ENCODE results near the gene IL22.
A peak's percentile ranks its signal among the peaks of the same experiment; 100 is the strongest.

The IL22 gene

DNA sequence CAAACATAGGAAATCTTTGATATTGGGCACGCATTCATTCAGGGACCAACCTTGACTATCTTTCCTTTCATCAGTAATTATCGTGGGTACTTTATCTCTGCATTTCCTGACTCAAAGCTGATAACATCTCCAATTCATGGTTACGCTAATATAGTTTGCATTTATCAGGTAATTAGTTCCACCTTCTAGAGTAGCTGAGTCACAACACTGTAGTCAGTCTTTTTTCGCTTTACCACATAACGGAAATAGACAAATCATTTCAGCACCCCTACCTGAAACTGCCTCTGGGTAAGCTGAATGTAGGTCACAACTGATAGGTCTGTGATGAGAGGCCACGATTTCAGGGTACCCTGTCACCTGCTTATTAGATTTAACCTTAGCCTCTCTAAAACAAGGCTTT is 36.7 kb upstream of the IL22 start:
- in situ Hi-C loops (cut with MboI; ENCODE audit: low sequenced_read_pairs, unreplicated experiment), result no loop called here
- TF ChIP-seq, protein P1, sequence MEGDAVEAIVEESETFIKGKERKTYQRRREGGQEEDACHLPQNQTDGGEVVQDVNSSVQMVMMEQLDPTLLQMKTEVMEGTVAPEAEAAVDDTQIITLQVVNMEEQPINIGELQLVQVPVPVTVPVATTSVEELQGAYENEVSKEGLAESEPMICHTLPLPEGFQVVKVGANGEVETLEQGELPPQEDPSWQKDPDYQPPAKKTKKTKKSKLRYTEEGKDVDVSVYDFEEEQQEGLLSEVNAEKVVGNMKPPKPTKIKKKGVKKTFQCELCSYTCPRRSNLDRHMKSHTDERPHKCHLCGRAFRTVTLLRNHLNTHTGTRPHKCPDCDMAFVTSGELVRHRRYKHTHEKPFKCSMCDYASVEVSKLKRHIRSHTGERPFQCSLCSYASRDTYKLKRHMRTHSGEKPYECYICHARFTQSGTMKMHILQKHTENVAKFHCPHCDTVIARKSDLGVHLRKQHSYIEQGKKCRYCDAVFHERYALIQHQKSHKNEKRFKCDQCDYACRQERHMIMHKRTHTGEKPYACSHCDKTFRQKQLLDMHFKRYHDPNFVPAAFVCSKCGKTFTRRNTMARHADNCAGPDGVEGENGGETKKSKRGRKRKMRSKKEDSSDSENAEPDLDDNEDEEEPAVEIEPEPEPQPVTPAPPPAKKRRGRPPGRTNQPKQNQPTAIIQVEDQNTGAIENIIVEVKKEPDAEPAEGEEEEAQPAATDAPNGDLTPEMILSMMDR (IDR thresholded peaks at IDR 0.05; ENCODE audit: borderline replicate concordance, control extremely low read depth, extremely low read depth, insufficient read depth, missing control alignments), result no peak
- peak; percentile 48 for DNase-seq (ENCODE audit: low spot score)

DNA sequence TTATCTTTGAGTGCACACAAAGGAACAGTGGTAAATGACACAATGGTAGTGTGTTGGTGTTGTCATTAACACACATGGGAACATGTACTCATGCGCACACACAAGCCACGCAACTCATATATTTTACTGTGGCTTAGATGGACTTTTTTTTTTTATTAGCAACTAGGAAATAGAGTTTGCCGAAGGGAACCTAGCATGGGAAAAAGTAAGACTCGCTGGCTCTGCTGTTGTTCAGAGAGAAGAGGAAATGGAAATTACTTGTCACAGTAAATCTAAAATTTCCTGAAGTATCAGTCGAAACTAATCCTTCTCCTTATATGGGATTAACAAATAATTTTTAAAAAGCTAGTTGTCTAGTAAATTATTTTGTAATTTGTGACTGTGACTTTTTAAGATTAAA is 33.7 kb upstream of the IL22 start:
- in situ Hi-C loops (cut with MboI; ENCODE audit: low sequenced_read_pairs, unreplicated experiment), result no loop called here
- DNase-seq (ENCODE audit: low spot score), result no peak
- TF ChIP-seq, protein P1 (IDR thresholded peaks at IDR 0.05; ENCODE audit: borderline replicate concordance, control extremely low read depth, extremely low read depth, insufficient read depth, missing control alignments), result no peak

DNA sequence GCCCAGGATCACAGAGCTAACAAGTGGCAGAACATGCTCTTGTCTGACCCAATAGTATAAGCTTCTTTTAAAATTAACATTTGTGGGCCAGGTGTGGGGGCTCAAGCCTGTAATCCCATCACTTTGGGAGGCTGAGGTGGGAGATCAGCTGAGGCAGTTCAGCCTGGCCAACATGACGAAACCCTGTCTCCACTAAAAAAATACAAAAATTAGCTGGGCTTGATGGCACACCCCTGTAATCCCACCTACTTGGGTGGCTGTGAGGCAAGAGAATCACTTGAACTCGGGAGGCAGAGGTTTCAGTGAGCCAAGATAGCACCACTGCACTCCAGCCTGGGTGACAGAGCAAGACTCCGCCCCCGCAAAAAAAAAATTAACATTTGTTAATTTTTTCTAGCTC is 33.0 kb upstream of the IL22 start:
- DNase-seq (ENCODE audit: low spot score), result no peak
- in situ Hi-C loops (cut with MboI; ENCODE audit: low sequenced_read_pairs, unreplicated experiment), result no loop called here
- TF ChIP-seq, protein P1 (IDR thresholded peaks at IDR 0.05; ENCODE audit: borderline replicate concordance, control extremely low read depth, extremely low read depth, insufficient read depth, missing control alignments), result no peak

DNA sequence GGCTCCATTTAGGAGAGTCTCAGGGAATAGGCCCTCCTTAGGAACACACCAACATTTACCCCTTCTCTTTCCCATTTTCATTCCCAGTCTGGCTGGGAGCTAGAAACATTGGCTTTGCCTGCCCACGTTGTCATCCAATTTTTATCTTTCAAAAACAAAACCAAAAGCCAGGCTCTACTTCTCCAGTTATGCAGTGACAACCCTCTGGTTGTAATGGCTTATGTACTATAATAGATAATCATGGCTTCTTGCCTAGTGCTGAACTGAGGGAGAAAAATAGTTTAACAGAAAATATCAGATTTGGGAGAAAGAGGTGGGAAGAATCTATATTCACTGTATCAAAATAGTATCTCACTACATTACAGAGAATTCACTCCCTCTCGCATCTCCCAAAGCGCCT is 32.1 kb upstream of the IL22 start:
- in situ Hi-C loops (cut with MboI; ENCODE audit: low sequenced_read_pairs, unreplicated experiment), result no loop called here
- TF ChIP-seq, protein P1 (IDR thresholded peaks at IDR 0.05; ENCODE audit: borderline replicate concordance, control extremely low read depth, extremely low read depth, insufficient read depth, missing control alignments), result no peak
- DNase-seq (ENCODE audit: low spot score), result no peak

DNA sequence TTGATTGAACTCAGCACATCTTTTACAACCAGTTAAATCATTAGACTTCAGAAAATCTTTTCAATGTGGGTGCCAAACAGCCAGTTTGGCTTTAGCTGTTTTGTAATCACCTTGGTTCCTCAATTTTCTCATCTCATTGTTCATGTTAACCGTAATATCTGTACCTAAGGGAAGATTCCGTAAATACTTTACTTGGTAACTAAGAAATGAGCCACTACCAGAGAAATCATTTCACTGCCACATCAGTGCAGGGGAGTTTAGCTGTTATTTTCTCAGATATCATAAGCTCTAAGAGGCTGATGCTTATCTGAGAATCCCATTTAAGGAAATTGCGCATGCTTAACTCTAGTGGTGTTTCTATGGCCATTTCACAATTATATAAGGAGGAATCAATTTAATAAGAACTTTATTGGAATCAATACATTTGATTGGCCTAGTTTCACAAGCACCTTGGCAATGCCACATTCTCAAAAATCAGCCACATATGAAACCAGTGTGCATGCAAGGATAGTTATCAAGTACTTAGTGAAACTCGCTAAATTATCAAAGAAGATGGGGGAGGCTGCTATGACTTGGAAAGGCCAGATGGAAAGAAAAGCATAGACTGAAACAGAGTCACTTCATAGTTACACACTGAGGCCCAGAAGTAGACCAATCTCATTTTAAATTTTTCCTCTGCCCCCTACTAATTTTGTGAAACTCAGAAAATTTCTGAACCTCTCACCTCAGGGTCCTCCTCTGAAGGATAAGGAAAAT is 28.1 kb upstream of the IL22 start:
- in situ Hi-C loops (cut with MboI; ENCODE audit: low sequenced_read_pairs, unreplicated experiment), result no loop called here
- DNase-seq (ENCODE audit: low spot score), result no peak
- TF ChIP-seq, protein P1 (IDR thresholded peaks at IDR 0.05; ENCODE audit: borderline replicate concordance, control extremely low read depth, extremely low read depth, insufficient read depth, missing control alignments), result no peak

DNA sequence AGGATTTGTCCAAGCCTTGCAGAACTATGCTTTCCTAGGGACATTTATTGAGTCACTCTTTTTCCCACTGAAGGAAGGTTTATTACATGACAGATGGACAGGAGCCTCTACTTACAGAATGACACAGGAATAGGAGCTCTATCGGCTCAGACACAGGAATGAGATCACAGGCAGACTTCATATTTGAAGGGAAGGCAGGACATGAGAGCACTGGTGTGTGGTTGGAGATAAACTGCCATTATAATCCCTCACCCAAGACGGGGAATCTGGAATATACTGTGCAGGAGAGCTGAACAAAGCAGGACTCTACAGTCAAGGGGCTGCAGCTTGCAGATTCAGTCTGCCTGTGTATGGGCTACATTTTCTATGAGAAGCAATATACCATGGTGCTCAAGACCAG is 26.8 kb upstream of the IL22 start:
- TF ChIP-seq, protein P1 (IDR thresholded peaks at IDR 0.05; ENCODE audit: borderline replicate concordance, control extremely low read depth, extremely low read depth, insufficient read depth, missing control alignments), result no peak
- in situ Hi-C loops (cut with MboI; ENCODE audit: low sequenced_read_pairs, unreplicated experiment), result no loop called here
- no peak for DNase-seq (ENCODE audit: low spot score)

Measured in GM13976 (cell line).